ENCODE results near the gene LRP3. TPM values are rescaled to one million over a fixed set of nuclear protein-coding genes. Genes with fewer than 3 reads are reported as not detected.

Gene LRP3
- total RNA-seq, 1 donor from 2014 or later: 46.9 TPM

- no peaks in the 10 kb centered on the region for H3K4me1 Mint-ChIP-seq (ENCODE audit: low read depth, unreplicated experiment)
- H3K9me3 Mint-ChIP-seq (ENCODE audit: unreplicated experiment): peaks cover 2% of the 10 kb centered on the region
- H3K27ac Mint-ChIP-seq (ENCODE audit: unreplicated experiment): no peak overlapping the region
- H3K36me3 Mint-ChIP-seq (ENCODE audit: unreplicated experiment): no peaks in the 10 kb centered on the region
- H3K27me3 Mint-ChIP-seq (ENCODE audit: unreplicated experiment): peaks cover 10% of the 10 kb centered on the region
- no peak for TF ChIP-seq CTCF (IDR thresholded peaks at IDR 0.05; ENCODE audit: partially characterized antibody, unreplicated experiment)
- no peak for DNase-seq
- no peak overlapping the region for H3K4me3 Mint-ChIP-seq (ENCODE audit: unreplicated experiment)
Measured at GRCh38 chr19:33248553-33248953, 54.4 kb downstream of the LRP3 start.

GRCh38 chr19:33248954-33249613 is 55.0 kb downstream of the LRP3 start:
- H3K27ac Mint-ChIP-seq (ENCODE audit: unreplicated experiment): no peak overlapping the region
- H3K36me3 Mint-ChIP-seq (ENCODE audit: unreplicated experiment): no peaks in the 10 kb centered on the region
- DNase-seq: no peak
- H3K4me1 Mint-ChIP-seq (ENCODE audit: low read depth, unreplicated experiment): no peaks in the 10 kb centered on the region
- TF ChIP-seq CTCF (IDR thresholded peaks at IDR 0.05; ENCODE audit: partially characterized antibody, unreplicated experiment): no peak
- no peak overlapping the region for H3K4me3 Mint-ChIP-seq (ENCODE audit: unreplicated experiment)
- H3K27me3 Mint-ChIP-seq (ENCODE audit: unreplicated experiment): peaks cover 7% of the 10 kb centered on the region
- H3K9me3 Mint-ChIP-seq (ENCODE audit: unreplicated experiment): peaks cover 2% of the 10 kb centered on the region

- Mint-ChIP-seq H3K27ac (ENCODE audit: unreplicated experiment) (no peak overlapping the region), H3K4me3 (ENCODE audit: unreplicated experiment) (no peak overlapping the region), H3K4me1 (ENCODE audit: low read depth, unreplicated experiment) (no peaks in the 10 kb centered on the region), H3K36me3 (ENCODE audit: unreplicated experiment) (no peaks in the 10 kb centered on the region), H3K27me3 (ENCODE audit: unreplicated experiment) (peaks cover 4% of the 10 kb centered on the region), H3K9me3 (ENCODE audit: unreplicated experiment) (peaks cover 2% of the 10 kb centered on the region)
- no peak for TF ChIP-seq CTCF (IDR thresholded peaks at IDR 0.05; ENCODE audit: partially characterized antibody, unreplicated experiment)
- DNase-seq: no peak
Measured at GRCh38 chr19:33249740-33250366, 55.7 kb downstream of the LRP3 start.

GRCh38 chr19:33250500-33250899 is 56.4 kb downstream of the LRP3 start:
- TF ChIP-seq CTCF (IDR thresholded peaks at IDR 0.05; ENCODE audit: partially characterized antibody, unreplicated experiment): no peak
- H3K4me3 Mint-ChIP-seq (ENCODE audit: unreplicated experiment): no peak overlapping the region
- H3K36me3 Mint-ChIP-seq (ENCODE audit: unreplicated experiment): no peaks in the 10 kb centered on the region
- H3K27ac Mint-ChIP-seq (ENCODE audit: unreplicated experiment): no peak overlapping the region
- H3K27me3 Mint-ChIP-seq (ENCODE audit: unreplicated experiment): peaks cover 4% of the 10 kb centered on the region
- no peak for DNase-seq
- H3K4me1 Mint-ChIP-seq (ENCODE audit: low read depth, unreplicated experiment): peaks cover under 1% of the 10 kb centered on the region
- H3K9me3 Mint-ChIP-seq (ENCODE audit: unreplicated experiment): peaks cover 1% of the 10 kb centered on the region

- Mint-ChIP-seq H3K4me1 (ENCODE audit: low read depth, unreplicated experiment) (peaks cover 4% of the 10 kb centered on the region), H3K27me3 (ENCODE audit: unreplicated experiment) (peaks cover 8% of the 10 kb centered on the region), H3K27ac (ENCODE audit: unreplicated experiment) (no peak overlapping the region), H3K4me3 (ENCODE audit: unreplicated experiment) (no peak overlapping the region), H3K9me3 (ENCODE audit: unreplicated experiment) (no peaks in the 10 kb centered on the region), H3K36me3 (ENCODE audit: unreplicated experiment) (no peaks in the 10 kb centered on the region)
- DNase-seq: no peak
- no peak for TF ChIP-seq CTCF (IDR thresholded peaks at IDR 0.05; ENCODE audit: partially characterized antibody, unreplicated experiment)
Measured at GRCh38 chr19:33251076-33251475, 56.9 kb downstream of the LRP3 start.

Measured in glutamatergic neuron (in vitro differentiated cells).